Measurements from ENCODE around the gene PAMR1. TPM values are rescaled to one million over a fixed set of nuclear protein-coding genes. Genes with fewer than 3 reads are reported as not detected.
"Not testable (repeated sequence)": the region's sequence is repeated elsewhere in the genome, so short reads cannot be mapped to it uniquely, and the experiment has no call there.

Gene PAMR1
- polyA plus RNA-seq, 3 donors, result 3.7 to 8.5 (median 5.9) TPM

DNA sequence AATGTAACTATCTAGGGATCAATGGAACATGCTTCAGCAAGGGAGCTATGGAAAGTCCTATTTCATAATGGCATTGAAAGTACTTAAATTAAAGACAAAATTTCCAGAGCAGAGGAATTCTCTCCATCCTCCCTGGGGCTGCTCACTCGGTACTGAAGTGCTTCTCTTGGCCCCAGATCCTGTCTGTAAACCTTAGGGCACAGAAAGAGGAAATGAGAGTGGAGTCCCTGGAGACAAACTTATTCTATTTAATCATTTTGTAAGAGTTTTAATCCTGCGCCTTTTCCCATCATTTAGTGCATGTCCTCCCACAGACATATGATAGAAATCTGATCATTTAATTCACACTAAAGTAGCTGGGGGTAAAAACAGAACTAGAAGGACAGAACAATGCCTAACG is 20.9 kb upstream of the PAMR1 start:
- DNase-seq (ENCODE audit: low read depth in 3 of 3, low spot score in 2 of 3), result no peak

DNA sequence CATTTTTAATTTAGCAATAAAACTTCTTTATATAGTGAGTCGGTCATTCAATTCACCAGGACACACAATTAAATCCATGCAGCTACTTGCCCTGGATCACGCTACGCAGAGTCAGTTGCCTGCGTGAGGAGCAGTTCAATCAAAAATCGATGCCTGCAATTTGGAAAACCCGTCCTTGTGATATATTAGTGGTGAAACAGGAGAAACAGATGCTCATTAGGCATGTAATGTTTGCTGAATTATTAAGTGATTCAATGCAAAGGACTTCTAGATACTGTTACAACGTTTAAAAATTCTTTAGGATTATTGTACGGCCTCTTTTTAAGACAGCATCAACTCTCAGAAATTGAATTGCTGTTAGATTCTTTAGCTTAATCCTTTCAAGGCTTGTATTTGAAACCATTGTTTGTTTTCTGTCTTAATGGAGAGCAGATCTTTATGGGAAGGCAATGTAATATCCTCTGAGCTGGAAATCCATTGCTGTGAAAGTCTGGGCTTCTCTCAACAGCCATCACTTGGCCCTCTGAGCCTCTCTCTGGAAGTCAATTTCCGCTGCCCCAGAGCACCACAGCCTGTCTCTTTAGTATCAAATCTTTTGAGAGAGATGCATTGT is 20.1 kb upstream of the PAMR1 start:
- no peak for DNase-seq (ENCODE audit: low read depth in 3 of 3, low spot score in 2 of 3)

DNA sequence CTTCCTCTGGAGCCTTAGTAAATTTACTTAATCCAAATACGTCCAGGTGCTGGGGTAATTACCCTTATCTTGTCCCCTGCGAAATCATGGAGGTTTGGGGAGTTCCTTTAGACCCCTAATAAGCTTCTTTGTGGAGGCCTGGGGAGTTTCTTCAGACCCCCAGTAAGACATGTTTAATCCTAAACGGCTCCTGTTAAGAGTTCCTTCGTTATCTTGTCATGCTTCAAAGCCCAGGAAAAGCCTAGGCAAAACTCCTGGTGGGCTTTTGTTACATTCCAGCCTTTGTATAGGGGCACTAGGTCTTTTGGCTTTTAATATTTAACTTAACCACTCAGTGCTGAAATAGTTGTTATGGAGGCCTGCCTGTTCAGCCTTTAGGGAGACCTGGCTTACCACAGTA is 18.1 kb upstream of the PAMR1 start:
- no peak for DNase-seq (ENCODE audit: low read depth in 3 of 3, low spot score in 2 of 3)

DNA sequence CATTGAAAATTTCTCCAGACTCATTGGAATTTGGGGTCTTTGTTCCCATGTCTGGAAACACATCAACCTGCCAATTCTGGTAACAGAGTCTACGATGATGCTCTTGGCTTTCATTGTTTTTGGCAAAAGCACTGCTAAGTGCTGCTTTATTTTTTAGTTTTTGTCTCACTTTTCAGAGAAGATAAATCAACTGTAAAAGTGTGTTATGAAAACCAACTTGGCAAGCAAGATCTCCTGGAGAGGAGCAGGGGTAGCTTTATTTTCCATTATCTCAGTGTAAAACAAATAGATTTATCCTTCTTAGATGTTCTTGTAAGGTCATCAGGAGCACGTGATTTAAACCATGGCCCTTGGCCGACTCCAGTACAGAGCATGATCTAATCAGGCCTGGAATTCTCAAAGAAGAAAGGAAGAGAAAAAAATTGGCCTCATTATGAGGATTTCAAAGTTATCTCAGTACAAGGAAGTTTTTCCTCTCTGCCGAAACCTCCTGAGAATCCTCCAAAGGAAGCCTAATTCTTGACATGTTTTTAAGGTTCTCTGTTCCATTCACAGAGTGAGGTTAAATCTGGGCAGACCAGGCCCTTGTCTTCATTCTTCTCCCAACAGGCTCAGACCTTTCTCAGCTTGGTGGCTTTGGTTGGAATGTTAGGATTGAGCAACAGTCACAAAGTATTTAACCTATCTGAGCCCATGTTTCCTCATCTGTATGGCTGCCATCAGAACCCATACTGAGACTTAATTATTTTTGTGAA is 16.4 kb upstream of the PAMR1 start:
- DNase-seq (ENCODE audit: low read depth in 3 of 3, low spot score in 2 of 3), result no peak

DNA sequence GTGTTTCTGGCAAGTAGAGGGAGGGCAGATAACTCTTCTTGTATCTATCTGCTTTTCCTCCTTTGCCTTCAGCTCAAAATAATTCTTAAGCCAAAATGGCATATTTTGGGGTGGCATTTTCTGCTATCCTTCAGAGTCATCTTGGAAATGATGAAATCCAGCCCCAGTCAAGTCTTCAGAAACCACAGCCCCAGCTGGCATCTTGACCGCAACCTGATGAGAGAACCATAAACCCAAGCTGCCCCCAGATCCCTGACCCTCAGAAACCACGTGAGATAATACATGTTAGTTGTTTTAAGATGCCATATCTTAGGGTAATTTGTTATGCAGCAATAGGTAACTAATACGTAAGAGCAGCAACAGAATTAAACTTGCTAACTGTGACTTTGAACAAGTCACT is 15.1 kb upstream of the PAMR1 start:
- DNase-seq (ENCODE audit: low read depth in 3 of 3, low spot score in 2 of 3), result no peak

DNA sequence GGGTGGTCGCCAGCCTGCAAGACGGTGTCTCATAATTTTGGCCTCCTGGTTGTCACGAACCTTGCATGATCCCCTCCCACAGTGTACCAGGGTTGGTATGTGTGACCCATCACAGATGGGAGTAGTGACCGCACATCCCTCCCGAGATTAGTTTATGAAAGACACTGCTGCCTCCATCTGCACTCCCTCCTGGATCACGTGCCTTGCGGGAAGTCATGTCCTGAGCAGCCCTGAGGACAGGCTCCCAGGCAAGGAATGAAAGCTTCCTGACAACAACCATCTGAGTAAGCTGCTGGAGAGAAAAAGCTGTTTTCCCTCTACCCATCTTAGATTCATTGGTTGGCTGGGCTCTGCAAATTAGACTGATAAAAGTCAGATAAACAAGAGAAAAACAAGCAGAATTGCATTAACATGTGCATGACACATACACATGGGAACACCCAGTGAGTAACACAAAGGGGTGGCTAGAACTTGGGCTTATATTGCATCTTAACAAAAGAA is 14.4 kb upstream of the PAMR1 start:
- no peak for DNase-seq (ENCODE audit: low read depth in 3 of 3, low spot score in 2 of 3)

DNA sequence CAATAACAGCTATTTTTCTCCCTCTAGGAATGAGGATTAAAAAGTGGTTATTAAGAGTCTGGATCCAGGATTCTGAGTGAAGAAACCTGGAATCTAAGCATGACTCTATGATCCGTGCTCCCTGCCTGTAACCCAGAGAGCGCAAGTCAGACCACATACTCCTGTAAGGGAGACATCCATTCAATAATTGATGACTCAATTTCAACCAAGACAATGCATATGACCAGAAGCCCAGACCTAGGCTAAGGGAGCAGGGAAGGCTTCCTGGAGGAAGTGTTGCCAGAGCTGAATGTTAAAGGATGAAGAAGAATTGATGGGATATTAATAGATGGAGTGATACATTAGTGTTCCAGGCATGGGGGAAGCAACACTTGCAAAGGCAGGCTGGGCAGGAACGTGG is 13.8 kb upstream of the PAMR1 start:
- DNase-seq (ENCODE audit: low read depth in 3 of 3, low spot score in 2 of 3), result no peak

DNA sequence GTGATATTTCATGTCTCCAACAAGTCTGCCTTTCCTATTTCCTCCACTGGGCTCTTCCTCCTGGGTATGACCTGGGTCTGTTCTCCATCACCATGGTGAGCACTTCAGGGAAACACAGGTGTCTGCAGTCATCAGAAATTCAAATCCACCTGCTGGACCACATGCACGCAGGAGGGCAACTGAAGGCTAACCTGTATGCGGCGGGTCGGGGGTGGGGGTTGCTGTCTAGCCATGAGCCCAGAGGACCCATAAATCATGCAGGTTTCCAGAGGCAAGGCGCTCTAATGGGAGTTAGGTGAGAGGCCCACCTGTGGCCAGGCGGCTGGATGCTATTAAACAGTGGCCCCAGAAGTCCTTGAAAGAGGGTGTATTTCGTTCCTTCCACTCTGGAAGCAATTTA is 11.1 kb upstream of the PAMR1 start:
- no peak for DNase-seq (ENCODE audit: low read depth in 3 of 3, low spot score in 2 of 3)

DNA sequence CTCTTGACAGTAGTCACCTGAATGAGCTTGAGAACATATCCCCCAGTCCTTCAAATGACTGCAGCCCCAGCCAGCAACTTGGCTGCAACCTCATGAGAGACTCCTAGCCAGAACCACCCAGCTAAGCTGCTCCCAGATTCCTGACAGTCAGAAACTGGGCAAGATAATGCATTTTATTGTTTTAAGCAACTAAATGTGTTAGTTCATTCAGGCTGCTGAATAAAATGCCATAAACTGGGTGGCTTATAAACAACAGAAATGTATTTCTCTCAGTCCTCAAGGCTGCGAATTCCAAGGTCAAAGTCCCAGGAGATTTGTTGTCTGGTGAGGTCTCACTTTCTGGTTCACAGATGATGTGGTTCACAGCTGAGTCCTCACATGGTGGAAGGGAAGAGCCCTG is 5.8 kb upstream of the PAMR1 start:
- no peak for DNase-seq (ENCODE audit: low read depth in 3 of 3, low spot score in 2 of 3)

DNA sequence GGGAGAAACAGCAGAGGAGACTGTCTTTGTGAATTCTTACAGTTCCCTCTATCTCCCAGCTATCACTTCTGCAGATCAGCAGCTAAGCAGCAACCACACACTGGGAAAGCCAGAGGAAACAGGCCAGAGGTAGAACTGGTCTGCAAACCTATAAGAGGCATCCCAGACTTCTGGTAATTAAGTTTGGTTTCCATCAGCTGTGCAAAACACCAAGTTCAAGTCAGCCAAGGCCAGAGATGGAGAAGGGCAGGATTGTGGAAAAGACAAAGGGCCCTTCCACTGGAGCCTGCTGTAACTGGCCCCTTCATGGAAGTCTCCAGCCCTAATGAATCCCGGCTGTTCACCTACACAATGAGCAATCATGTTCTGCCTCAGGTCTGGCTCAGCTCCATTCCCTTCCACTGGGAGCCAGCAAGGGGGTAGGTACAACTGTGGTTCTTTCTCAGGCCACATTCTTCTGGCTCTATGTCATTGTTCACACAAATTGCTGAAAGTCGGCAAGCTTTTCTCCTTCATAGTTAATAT is 4.6 kb upstream of the PAMR1 start:
- DNase-seq (ENCODE audit: low read depth in 3 of 3, low spot score in 2 of 3), result no peak

DNA sequence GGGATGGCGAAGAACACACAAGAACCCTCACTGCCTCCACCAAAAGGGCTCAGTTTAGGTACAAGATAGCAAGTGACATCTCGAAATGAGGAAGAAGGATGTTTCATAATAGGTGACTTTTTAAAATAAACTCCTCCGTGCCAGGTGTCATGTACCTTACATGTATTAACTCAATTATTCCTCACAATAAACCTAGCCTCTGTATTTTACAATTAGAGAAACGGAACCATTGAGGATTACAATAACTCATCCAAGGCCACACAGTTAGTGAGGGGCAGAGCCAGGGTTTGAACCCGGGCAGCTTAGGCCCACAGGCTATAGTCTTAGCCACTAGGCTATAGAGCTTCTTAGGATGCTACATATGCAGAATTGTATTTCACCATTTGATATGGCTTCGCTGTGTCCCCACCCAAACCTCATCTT is 965 bp upstream of the PAMR1 start:
- DNase-seq (ENCODE audit: low read depth in 3 of 3, low spot score in 2 of 3), result no peak

DNA sequence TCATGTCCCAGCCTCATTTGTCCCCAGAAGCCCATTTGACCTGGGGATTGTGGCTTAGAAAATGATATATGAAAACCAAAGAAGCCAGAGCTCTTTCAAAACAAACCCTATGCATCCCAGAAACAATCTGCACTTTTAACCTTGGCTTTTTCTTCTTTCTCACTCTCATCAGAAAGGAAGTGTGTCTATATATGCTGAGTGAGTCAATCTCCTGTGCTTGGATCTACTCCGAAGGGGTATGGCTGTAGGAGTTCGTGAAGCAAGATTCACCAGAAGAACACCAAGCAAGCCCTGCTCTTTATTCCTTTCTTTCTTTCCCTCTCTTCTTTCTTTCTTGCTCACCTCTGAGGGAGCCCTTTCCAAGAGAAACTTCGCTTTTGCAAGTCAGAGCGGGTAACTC is 636 bp downstream of the PAMR1 start:
- no peak for DNase-seq (ENCODE audit: low read depth in 3 of 3, low spot score in 2 of 3)

DNA sequence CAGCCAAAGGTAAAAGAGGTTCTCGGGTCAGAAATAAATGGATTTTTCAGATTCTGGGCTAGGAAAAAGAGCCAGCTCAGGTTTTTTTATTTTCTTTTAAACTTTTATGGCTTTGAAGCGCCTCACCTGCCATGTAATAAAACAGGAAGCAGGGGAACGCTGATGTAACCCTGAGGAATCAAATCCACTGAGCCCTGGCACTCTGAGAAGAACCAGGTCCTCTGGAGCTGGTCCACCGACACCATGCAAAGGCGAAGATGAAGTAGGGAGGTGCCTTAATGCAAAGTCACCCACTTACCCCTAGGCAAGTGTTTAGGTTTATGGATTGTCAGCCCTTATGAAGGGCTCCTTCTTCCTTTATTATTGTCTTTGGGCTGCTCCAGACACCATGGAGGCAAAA is 1.6 kb downstream of the PAMR1 start:
- DNase-seq (ENCODE audit: low read depth in 3 of 3, low spot score in 2 of 3), result no peak

DNA sequence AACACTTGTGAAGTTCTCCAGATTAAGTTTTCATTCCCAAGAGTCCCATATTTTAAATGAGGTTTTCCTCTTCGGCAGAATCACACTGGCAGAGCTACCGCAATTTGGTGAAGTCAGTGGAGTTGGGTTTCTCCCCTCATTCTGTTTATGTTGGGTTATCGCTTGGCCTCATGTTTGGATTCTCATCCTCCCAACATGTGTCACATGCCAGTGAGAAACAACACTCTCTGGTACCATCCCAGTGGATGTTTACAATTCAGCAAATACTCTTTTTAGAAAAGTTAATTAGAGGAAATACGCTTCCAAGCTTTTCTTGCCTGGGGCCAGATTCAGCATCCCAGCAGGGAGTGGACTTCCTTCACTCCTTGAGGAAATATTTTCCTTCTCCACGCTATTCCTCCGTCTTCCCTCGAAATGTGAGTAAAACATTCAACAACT is 2.1 kb downstream of the PAMR1 start:
- DNase-seq (ENCODE audit: low read depth in 3 of 3, low spot score in 2 of 3), result no peak

DNA sequence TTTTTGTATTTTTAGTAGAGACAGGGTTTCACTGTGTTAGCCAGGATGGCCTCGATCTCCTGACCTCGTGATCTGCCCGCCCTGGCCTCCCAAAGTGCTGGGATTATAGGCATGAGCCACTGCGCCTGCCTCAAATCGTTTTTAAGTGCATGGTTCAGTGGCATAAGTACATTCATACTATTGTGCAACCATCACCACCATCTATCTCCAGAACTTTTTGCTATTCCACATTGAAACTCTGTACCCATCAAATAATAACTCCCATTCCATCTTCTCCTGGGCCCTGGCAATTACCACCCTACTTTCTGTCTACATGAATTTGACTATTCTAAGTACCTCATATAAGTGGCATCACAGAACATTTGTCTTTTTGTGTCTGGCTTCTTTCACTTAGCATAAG is 3.3 kb downstream of the PAMR1 start:
- DNase-seq (ENCODE audit: low read depth in 3 of 3, low spot score in 2 of 3), result not testable (repeated sequence)

DNA sequence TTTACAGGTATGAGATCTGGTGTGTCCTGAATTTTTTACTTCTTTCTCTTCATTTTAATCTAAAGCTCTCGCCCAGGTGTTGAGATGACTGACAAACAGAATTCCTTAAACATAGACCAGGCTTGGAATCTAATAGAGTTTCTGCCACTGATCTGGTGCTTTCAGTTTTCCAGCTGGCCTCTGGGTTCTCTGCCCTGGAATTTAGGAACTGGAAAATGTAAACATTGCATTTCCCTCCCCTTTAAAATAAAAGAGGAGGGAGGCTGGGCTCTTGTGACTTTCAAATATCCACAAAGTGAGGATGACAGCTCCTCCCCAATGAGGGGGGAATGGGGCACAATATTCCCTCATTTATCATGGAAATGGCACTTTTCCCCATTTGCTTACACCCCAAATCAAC is 5.0 kb downstream of the PAMR1 start:
- DNase-seq (ENCODE audit: low read depth in 3 of 3, low spot score in 2 of 3), result no peak

DNA sequence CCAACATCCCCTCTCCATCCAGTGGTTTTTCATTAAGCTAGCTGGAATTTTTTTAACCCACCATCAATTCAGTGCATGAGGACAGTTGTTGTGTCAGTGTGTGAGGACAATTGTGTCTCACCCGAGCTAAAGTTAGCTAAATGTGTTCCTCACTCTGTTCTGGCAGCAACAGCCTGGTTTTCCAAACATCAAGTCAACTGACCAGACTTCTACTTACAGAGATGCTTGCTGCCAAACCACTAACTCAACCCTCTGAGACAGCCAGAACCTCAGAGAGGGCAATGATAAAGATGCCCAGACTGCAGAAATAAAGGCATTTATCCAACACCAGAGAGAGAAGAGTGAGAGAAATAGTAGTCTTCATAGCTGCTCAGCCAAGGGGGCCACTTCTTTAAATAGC is 6.7 kb downstream of the PAMR1 start:
- DNase-seq (ENCODE audit: low read depth in 3 of 3, low spot score in 2 of 3), result no peak

DNA sequence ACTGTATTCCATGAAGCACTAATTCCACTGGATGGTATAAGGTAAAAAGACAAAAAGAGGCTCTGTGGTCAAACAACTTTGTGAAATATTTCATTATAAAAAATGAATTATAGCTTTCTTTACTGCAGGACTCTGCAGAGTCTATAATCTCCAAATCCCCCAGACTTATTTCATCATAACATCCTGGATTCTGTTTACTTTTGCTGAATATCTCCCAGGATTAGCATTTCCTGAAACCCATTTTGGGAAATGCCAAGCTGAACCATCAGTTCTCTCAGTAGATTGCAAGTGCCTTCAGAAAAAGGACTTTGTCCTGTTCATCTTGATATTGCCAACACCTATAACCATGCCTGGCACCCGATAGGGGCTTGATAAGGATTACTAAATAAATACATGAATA is 7.9 kb downstream of the PAMR1 start:
- no peak for DNase-seq (ENCODE audit: low read depth in 3 of 3, low spot score in 2 of 3)

DNA sequence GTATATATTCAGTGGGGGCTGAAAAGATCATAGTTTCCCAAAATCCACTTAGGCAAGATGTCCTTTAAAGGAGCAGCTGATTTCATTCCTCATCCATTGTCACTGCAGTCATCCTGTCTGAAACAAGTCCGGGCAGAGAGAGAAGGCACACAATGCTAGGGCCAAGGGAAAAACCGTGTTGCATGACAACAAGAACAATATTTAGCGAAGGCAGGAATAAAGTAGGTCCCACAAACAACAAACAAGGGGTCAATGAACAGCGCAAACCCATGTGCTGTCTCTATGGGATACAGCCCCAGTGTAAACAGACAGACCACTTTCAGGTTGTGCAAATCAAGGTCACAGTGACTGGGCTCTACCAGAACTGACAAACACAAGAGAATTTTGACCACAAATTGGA is 9.0 kb downstream of the PAMR1 start:
- no peak for DNase-seq (ENCODE audit: low read depth in 3 of 3, low spot score in 2 of 3)

DNA sequence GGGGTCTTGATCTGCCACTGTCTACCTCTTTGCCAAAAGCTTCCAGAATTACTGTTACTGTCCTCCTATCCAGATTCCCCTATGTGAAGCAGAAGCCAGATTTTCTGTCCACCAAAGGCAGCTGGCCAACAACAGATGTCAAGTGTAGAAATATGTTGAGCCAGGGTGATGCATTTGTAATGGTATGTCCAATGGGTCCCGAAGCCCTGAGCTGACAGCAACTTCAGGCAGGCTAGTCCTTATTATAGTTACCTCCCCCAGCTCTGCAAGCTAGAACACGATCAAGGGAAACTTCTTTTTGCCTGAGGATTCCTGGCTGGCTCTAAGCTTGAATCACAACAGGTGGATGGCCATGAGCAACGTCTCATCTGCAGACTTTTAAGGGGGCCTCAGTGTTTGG is 10.2 kb downstream of the PAMR1 start:
- no peak for DNase-seq (ENCODE audit: low read depth in 3 of 3, low spot score in 2 of 3)

DNA sequence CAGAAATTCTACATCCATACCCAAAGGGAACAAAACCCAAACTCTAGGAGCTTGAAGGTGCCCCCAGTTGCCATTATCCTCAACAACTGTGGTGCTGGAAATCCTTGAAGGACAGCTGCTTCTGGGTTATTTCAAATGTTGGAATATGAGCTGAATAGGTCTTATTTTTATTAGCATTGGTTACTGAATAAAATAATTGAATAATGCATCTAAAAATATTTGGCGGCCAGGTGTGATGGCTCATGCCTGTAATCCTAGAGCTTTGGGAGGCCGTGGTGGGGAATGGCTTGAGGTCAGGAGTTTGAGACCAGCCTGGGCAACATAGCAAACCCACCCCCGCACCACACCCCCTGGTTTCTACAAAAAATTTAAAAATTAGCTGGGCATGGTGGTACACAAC is 10.9 kb downstream of the PAMR1 start:
- no peak for DNase-seq (ENCODE audit: low read depth in 3 of 3, low spot score in 2 of 3)

DNA sequence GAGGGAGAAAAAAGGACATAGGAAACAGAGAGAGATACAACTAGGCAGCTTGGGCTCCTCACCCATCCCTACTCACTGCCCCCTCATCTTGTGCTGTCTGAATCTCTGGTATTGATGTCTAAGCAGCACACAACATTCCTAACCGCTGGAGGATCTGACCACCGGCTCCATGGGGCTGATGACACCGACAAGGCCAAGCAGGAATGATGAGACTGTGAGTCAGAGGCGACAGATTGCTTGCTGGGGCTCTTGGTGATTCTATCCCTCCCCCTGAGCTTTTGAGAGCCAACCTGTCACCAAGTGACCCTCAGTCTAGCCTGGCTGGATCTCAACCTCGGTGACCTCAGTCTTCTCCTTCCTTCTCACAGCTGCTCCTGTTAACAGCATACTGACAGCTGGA is 13.8 kb downstream of the PAMR1 start:
- no peak for DNase-seq (ENCODE audit: low read depth in 3 of 3, low spot score in 2 of 3)
